ENCODE data around the gene UQCRHL. TPM values are rescaled to one million over a fixed set of nuclear protein-coding genes. Genes with fewer than 3 reads are reported as not detected.

UQCRHL gene
- total RNA-seq, 1 experiment from 2014 or later, result 4.9 TPM

- no peak for TF ChIP-seq EZH2 (IDR thresholded peaks at IDR 0.05; ENCODE audit: low read depth)
- Histone ChIP-seq H3F3A (ENCODE audit: insufficient read depth, low read depth) (peaks cover 34% of the 10 kb centered on the region), H2AFZ (no peak overlapping the region), H3K36me3 (ENCODE audit: low read depth) (no peaks in the 10 kb centered on the region), H3K79me2 (ENCODE audit: low read depth) (peaks cover 16% of the 10 kb centered on the region; the same call in 1 of the 2 replicates), H3K9me3 (ENCODE audit: insufficient read depth, low read depth) (no peaks in the 10 kb centered on the region), H3K27ac (peak overlapping the region; percentile 100; the same call in 1 of the 2 replicates), H3K27me3 (ENCODE audit: insufficient read depth, low read depth) (no peaks in the 10 kb centered on the region), H3K4me1 (replicated peaks; ENCODE audit: insufficient read depth) (peaks cover 51% of the 10 kb centered on the region), H4K20me1 (ENCODE audit: insufficient read depth) (no peaks in the 10 kb centered on the region), H3K9me2 (ENCODE audit: insufficient read depth) (no peaks in the 10 kb centered on the region), H3K4me3 (no peak overlapping the region; the same call in 1 of the 2 replicates), H3K4me2 (peak overlapping the region; percentile 85)
- POLR2A ChIA-PET (ENCODE audit: unreplicated experiment), result no interaction called here
- DNase-seq, result no peak
- no TSS peak for BruUV-seq (replicated peaks)
- CTCF ChIA-PET, result no interaction called here
- intact Hi-C loops (cut with micrococcal nuclease; ENCODE audit: unreplicated experiment), result loop anchor here (5.0 kb wide), 2 partner anchors 275 to 370 kb away; partner anchors contain the start of gene DNAJC16
These were observed 5.0 kb downstream of the UQCRHL start for GRCh38 chr1:15802234-15802965.

- peak overlapping the region; percentile 54; the same call in 1 of the 2 replicates for H3K4me3 ChIP-seq
- no peaks in the 10 kb centered on the region for H3K27me3 ChIP-seq (ENCODE audit: insufficient read depth, low read depth)
- peak; percentile 97 for DNase-seq
- POLR2A ChIA-PET (ENCODE audit: unreplicated experiment), result interaction anchor here (0.6 to 1.9 kb wide), 9 partner anchors 20 to 446 kb away, joined by 3 to 14 read pairs (median 4); partner anchors contain the start of gene SPEN
- no TSS peak for BruUV-seq (replicated peaks)
- CTCF ChIA-PET, result interaction anchor here (0.6 kb wide), 1 partner anchor 207 kb away, joined by 3 read pairs; no protein-coding TSS in a partner anchor
- H4K20me1 ChIP-seq (ENCODE audit: insufficient read depth), result no peaks in the 10 kb centered on the region
- peak overlapping the region; percentile 100 for H3K27ac ChIP-seq
- peaks cover 54% of the 10 kb centered on the region for H3F3A ChIP-seq (ENCODE audit: insufficient read depth, low read depth)
- H3K79me2 ChIP-seq (ENCODE audit: low read depth), result peaks cover 16% of the 10 kb centered on the region; the same call in 1 of the 2 replicates
- no peaks in the 10 kb centered on the region for H3K36me3 ChIP-seq (ENCODE audit: low read depth)
- intact Hi-C loops (cut with micrococcal nuclease; ENCODE audit: unreplicated experiment), result loop anchor here (1.0 to 10.0 kb wide), 7 partner anchors 20 to 372 kb away; partner anchors contain the start of gene DNAJC16
- peak overlapping the region; percentile 85 for H3K4me2 ChIP-seq
- peaks cover 70% of the 10 kb centered on the region for H3K4me1 ChIP-seq (replicated peaks; ENCODE audit: insufficient read depth)
- H2AFZ ChIP-seq, result no peak overlapping the region
- no peaks in the 10 kb centered on the region for H3K9me3 ChIP-seq (ENCODE audit: insufficient read depth, low read depth)
- no peak for TF ChIP-seq CTCF (conservative IDR thresholded peaks at IDR 0.05)
- TF ChIP-seq EZH2 (IDR thresholded peaks at IDR 0.05; ENCODE audit: low read depth), result no peak
- H3K9me2 ChIP-seq (ENCODE audit: insufficient read depth), result no peaks in the 10 kb centered on the region
These were observed 7.3 kb downstream of the UQCRHL start for GRCh38 chr1:15799928-15800835.

- Histone ChIP-seq H3K27ac (peak overlapping the region; percentile 100), H3K27me3 (ENCODE audit: insufficient read depth, low read depth) (no peaks in the 10 kb centered on the region), H3K4me1 (replicated peaks; ENCODE audit: insufficient read depth) (peaks cover 77% of the 10 kb centered on the region), H3K9me3 (ENCODE audit: insufficient read depth, low read depth) (no peaks in the 10 kb centered on the region), H3K4me3 (peak overlapping the region; percentile 44; the same call in 1 of the 2 replicates), H3K9me2 (ENCODE audit: insufficient read depth) (no peaks in the 10 kb centered on the region), H3F3A (ENCODE audit: insufficient read depth, low read depth) (peaks cover 60% of the 10 kb centered on the region), H3K79me2 (ENCODE audit: low read depth) (peaks cover 16% of the 10 kb centered on the region; the same call in 1 of the 2 replicates), H4K20me1 (ENCODE audit: insufficient read depth) (no peaks in the 10 kb centered on the region), H2AFZ (no peak overlapping the region), H3K4me2 (peak overlapping the region; percentile 85), H3K36me3 (ENCODE audit: low read depth) (no peaks in the 10 kb centered on the region)
- ChIA-PET POLR2A (ENCODE audit: unreplicated experiment) (interaction anchor here (0.6 to 1.9 kb wide), 8 partner anchors 17 to 358 kb away, joined by 3 to 14 read pairs (median 4); partner anchors contain the start of gene SPEN), CTCF (interaction anchor here (0.6 kb wide), 1 partner anchor 239 kb away, joined by 8 read pairs; no protein-coding TSS in a partner anchor)
- TF ChIP-seq CTCF (conservative IDR thresholded peaks at IDR 0.05) (no peak), EZH2 (IDR thresholded peaks at IDR 0.05; ENCODE audit: low read depth) (no peak)
- intact Hi-C loops (cut with micrococcal nuclease; ENCODE audit: unreplicated experiment), result loop anchor here (10.0 kb wide), 1 partner anchor 346 kb away; no protein-coding TSS in a partner anchor
- BruUV-seq (replicated peaks), result TSS peak; percentile 57
- peak; percentile 92 to 95 for DNase-seq
These were observed 8.2 kb downstream of the UQCRHL start for GRCh38 chr1:15799004-15799867.
